T-helper 22 cell (primary cell): ENCODE data around the gene COMT.

Source experiments
- DNase-seq: peaks from one replicate; pipeline ENCODE4 v3.0.0-alpha.2; 2020; ENCODE audit warnings: low read depth

Gene COMT

GRCh38 chr22:20011993-20012740 is 70.6 kb downstream of the COMT start:
- no peak for DNase-seq

- no peak for DNase-seq
These were observed 71.3 kb downstream of the COMT start for GRCh38 chr22:20012741-20013331.

GRCh38 chr22:20013382-20013871 is 71.9 kb downstream of the COMT start:
- no peak for DNase-seq

GRCh38 chr22:20014526-20015186 is 73.1 kb downstream of the COMT start:
- DNase-seq, result no peak

GRCh38 chr22:20015187-20015625 is 73.6 kb downstream of the COMT start:
- no peak for DNase-seq

GRCh38 chr22:20015971-20016733 is 74.6 kb downstream of the COMT start:
- DNase-seq, result peak; percentile 18

- peak; percentile 84 for DNase-seq
These were observed 75.4 kb downstream of the COMT start, which contains the start of gene ARVCF for GRCh38 chr22:20016734-20017621. Gene ARVCF, minus strand, starts transcription at chr22:20016823. Its CDS starts 26,029 bp downstream, at chr22:19990794.

- no peak for DNase-seq
These were observed 76.0 kb downstream of the COMT start for GRCh38 chr22:20017622-20017958.

- no peak for DNase-seq
These were observed 76.4 kb downstream of the COMT start for GRCh38 chr22:20018001-20018400.
